A549 (cell line): ENCODE data around the gene RBMS3.

Experiments
- CTCF ChIP-seq: fragments of >200 bp; sonication (Bioruptor Twin); formaldehyde crosslinking; IDR thresholded peaks from 3 replicates; pipeline ENCODE4 v1.5.1; 2016
- EHMT2 ChIP-seq: fragments of 200-600 bp; sonication (generic); IDR thresholded peaks from 2 replicates; pipeline ENCODE4 v1.6.1; 2016; ENCODE audit warnings: antibody characterized with exemption, low read depth, mild to moderate bottlenecking, moderate library complexity
- EP300 ChIP-seq, 2 experiments: fragments of >200 bp; sonication (Bioruptor Twin); formaldehyde crosslinking; IDR thresholded peaks; 2 replicates in 1 of 2; 3 replicates in 1 of 2; pipeline ENCODE4 v1.6.1; 2016 to 2017
- MAX ChIP-seq: IDR thresholded peaks from 2 replicates; pipeline ENCODE4 v1.6.1; 2012
- MAZ ChIP-seq: fragments of 150-350 bp; IDR thresholded peaks from 2 replicates; pipeline ENCODE4 v1.6.1; 2014; ENCODE audit warnings: antibody characterized with exemption, low read depth, low read length, borderline replicate concordance
- NFE2L2 ChIP-seq: fragments of 150-350 bp; conservative IDR thresholded peaks from 2 replicates; pipeline ENCODE4 v1.6.1; 2014; ENCODE audit warnings: low read length
- POLR2A ChIP-seq: IDR thresholded peaks from 2 replicates; pipeline ENCODE4 v1.6.1; 2012; ENCODE audit warnings: mild to moderate bottlenecking, low read length
- RARB ChIP-seq: fragments of 250-450 bp; sonication (Bioruptor Pico); IDR thresholded peaks from 2 replicates; pipeline ENCODE4 v1.8.0; 2021; ENCODE audit warnings: mild to moderate bottlenecking, moderate library complexity
- RFX5 ChIP-seq: fragments of 450-650 bp; IDR thresholded peaks from 2 replicates; pipeline ENCODE4 v1.7.1; 2014; ENCODE audit warnings: antibody characterized with exemption, mild to moderate bottlenecking, moderate library complexity
- USF2 ChIP-seq: fragments of 450-650 bp; IDR thresholded peaks from 2 replicates; pipeline ENCODE4 v1.6.1; 2014; ENCODE audit warnings: antibody characterized with exemption

- TF ChIP-seq POLR2A (no peak), RARB (CRISPR knock-in tag) (no peak), RFX5 (no peak), MAZ (no peak), MAX (no peak), CTCF (no peak), USF2 (no peak), EHMT2 (no peak), EP300 (IDR thresholded peaks at IDR 0.05) (no peak), NFE2L2 (no peak)
These were observed 232.4 kb downstream of the RBMS3 start for GRCh38 chr3:29513236-29513635.
